Activated naive CD8-positive, alpha-beta T cell treated with anti-CD3 and anti-CD28 coated beads, Interleukin-2, amount 10 ng/mL, durations not matched to agents 7 days and 5 days (primary cell): ENCODE measurements around the gene TRAPPC2L. TPM values are rescaled to one million over a fixed set of nuclear protein-coding genes. Genes with fewer than 3 reads are reported as not detected.

Experiments used
- ATAC-seq: fragments of 150-1000 bp; cut with Tn5 transposase; one replicate; pipeline ENCODE4 v1.10.0; 2021; ENCODE audit warnings: low read depth, moderate library complexity
- POLR2A ChIA-PET: fragments of 350-600 bp; sonication (Branson Sonifier 250); formaldehyde crosslinking; loops from one replicate; lab custom pipeline; 2021; ENCODE audit warnings: antibody characterized with exemption; lab: Charles Lee
- DNase-seq: peaks from one replicate; pipeline ENCODE4 v3.0.0; 2021
- H3K27ac Mint-ChIP-seq: one replicate; pipeline ENCODE4 v1.8.0; 2022; ENCODE audit warnings: mild to moderate bottlenecking, mixed read lengths
- H3K27me3 Mint-ChIP-seq: one replicate; pipeline ENCODE4 v1.8.0; 2022; ENCODE audit warnings: mild to moderate bottlenecking, moderate library complexity, mixed read lengths
- H3K36me3 Mint-ChIP-seq: one replicate; pipeline ENCODE4 v1.8.0; 2021; ENCODE audit warnings: mild to moderate bottlenecking, mixed read lengths
- H3K4me1 Mint-ChIP-seq: one replicate; pipeline ENCODE4 v1.8.0; 2021; ENCODE audit warnings: mixed read lengths
- H3K4me3 Mint-ChIP-seq: one replicate; pipeline ENCODE4 v1.8.0; 2022; ENCODE audit warnings: mild to moderate bottlenecking, moderate library complexity, mixed read lengths
- H3K9me3 Mint-ChIP-seq: one replicate; pipeline ENCODE4 v1.8.0; 2021; ENCODE audit warnings: mixed read lengths
- total RNA-seq, 2 experiments: library from RNA; stranded (reverse); gene quantifications; one replicate each; pipeline ENCODE4 v1.2.3, GENCODE V29; 2021

The TRAPPC2L gene
- total RNA-seq, 2 experiments from 2014 or later, result 47.4 to 50.9 TPM

DNA sequence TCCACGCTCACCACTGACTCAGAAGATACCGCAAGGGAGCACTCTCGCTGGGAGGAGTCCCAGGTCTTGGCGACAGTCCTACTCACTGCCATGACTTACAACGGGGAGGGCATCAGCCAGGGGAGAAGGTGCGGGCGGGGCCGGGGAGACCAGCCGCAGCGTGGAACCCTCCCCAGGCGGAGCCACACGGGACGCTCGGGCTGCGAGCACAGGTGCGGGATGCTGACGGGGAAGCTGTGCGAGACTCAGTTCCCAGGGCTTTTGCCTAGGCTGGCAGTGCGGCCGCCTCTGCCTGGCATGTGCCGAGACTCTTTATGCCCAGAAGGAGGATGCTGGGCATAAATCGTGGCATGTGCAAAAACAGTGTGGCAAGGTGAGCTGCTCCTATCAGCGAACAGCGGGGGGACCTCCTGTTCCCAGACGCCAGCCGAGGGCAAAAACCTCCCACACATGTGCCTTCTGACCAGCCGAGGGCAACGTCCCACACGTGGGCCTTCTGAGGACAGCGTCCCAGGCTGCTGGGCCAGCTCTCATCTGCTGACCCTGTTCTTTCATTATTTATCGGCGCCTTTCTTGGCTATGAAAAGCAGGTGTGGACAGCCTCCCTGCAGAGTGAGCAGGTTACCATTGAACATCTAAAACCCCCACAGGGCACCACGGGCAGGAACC is 6.3 kb upstream of the TRAPPC2L start:
- POLR2A ChIA-PET, result no interaction called here
- H3K4me3 Mint-ChIP-seq, result no peak overlapping the region
- H3K27me3 Mint-ChIP-seq, result no peaks in the 10 kb centered on the region
- H3K27ac Mint-ChIP-seq, result no peak overlapping the region
- H3K4me1 Mint-ChIP-seq, result peaks cover 12% of the 10 kb centered on the region
- no peaks in the 10 kb centered on the region for H3K9me3 Mint-ChIP-seq
- peaks cover 2% of the 10 kb centered on the region for H3K36me3 Mint-ChIP-seq
- ATAC-seq (no peak), DNase-seq (no peak)

DNA sequence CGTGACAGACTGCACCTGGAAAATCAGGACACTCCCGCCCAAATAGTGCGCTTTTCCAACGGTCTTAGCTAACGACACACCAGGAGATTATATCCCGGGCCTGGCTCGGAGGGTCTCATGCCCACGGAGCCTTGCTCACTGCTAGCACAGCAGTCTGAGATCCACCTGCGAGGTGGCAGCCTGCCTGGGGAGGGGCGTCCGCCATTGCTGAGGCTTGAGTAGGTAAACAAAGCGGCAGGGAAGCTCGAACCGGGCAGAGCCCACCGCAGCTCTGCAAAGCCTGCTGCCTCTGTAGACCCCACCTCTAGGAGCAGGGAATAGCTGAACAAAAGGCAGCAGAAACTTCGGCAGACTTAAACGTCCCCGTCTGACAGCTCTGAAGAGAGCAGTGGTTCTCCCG is 5.3 kb upstream of the TRAPPC2L start:
- Mint-ChIP-seq H3K9me3 (no peaks in the 10 kb centered on the region), H3K36me3 (peaks cover 2% of the 10 kb centered on the region), H3K27ac (no peak overlapping the region), H3K4me1 (peaks cover 13% of the 10 kb centered on the region), H3K27me3 (no peaks in the 10 kb centered on the region), H3K4me3 (no peak overlapping the region)
- POLR2A ChIA-PET, result no interaction called here
- no peak for DNase-seq
- no peak for ATAC-seq

DNA sequence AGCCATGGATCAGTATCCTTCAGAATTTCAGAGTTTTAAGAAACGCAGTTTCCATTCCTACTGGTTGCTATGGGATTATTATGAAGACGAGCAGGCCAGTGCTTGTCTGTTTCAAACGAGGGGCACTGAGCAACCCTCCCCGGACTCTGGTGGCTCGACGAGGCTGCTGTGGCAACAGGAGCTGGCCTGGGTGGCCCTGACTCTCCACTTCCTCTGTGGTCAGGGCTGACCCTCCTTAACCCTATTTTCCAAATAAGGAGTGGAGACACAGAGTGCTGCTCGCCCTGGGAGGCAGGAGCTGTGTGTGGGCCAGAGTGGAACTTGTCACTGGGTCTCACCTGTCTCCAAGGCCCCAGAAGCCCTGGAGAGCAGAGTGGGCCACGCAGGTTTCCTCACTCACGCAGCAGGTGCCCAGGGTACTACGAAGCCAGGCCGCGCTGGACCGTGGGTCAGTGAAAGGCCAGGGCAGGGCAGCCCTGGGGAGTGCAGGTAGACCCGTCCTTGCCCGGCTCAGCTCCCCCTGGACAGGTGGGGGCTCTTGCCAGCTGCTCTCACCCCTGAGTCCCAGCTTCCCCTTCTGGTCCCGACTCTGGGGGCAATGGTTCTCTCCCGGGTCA is 3.5 kb upstream of the TRAPPC2L start:
- ATAC-seq (no peak), DNase-seq (no peak)
- peaks cover 2% of the 10 kb centered on the region for H3K36me3 Mint-ChIP-seq
- H3K27ac Mint-ChIP-seq, result no peak overlapping the region
- H3K4me3 Mint-ChIP-seq, result no peak overlapping the region
- POLR2A ChIA-PET, result interaction anchor here (0.7 kb wide), 1 partner anchor 511 kb away, joined by 4 read pairs; no protein-coding TSS in a partner anchor
- H3K27me3 Mint-ChIP-seq, result no peaks in the 10 kb centered on the region
- H3K9me3 Mint-ChIP-seq, result no peaks in the 10 kb centered on the region
- peaks cover 19% of the 10 kb centered on the region for H3K4me1 Mint-ChIP-seq

DNA sequence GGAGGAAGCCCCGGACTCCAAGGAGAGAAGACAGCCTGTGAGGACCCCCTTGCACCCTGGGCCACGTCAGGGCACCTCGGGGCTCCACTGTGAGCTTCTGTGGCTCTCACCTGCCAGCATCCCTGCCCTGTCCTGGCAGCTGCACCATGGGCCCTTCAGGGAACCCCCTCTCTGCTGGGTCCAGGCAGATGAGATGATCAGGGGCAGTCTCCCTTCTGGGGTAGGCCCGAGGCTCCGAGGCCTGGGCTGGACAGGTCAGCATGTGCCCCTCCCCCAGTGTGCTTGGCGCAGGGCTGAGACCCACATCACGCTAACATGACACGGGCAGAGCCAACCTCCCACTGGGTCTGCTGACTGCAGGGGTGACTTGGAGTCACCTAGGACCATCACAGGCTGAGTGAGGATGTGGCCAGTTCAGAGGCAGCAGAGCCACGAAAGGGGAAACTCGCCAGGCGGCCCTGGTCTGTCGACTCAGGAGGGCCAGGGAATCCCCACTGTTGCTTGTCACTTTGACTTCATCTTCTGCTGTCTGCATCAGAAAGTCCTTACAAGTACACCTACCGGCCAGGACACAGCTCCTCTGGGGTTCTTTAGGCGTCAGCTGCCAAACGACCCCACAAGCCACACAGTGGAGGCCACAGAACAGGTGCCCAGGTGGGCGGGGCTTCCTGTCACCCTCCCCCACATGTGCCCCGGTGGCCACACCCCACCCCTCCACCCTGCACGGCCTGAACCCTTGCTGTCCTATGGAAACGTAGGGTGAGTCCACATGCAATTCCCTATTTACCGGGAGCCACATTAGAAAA is 2.4 kb upstream of the TRAPPC2L start:
- POLR2A ChIA-PET, result interaction anchor here (0.5 kb wide), 1 partner anchor 385 kb away, joined by 3 read pairs; no protein-coding TSS in a partner anchor
- no peaks in the 10 kb centered on the region for H3K27me3 Mint-ChIP-seq
- peaks cover 2% of the 10 kb centered on the region for H3K36me3 Mint-ChIP-seq
- peak overlapping the region; percentile 35 for H3K4me3 Mint-ChIP-seq
- no peak overlapping the region for H3K27ac Mint-ChIP-seq
- peaks cover 21% of the 10 kb centered on the region for H3K4me1 Mint-ChIP-seq
- no peaks in the 10 kb centered on the region for H3K9me3 Mint-ChIP-seq
- peak; percentile 5 for ATAC-seq
- peak; percentile 50 for DNase-seq

DNA sequence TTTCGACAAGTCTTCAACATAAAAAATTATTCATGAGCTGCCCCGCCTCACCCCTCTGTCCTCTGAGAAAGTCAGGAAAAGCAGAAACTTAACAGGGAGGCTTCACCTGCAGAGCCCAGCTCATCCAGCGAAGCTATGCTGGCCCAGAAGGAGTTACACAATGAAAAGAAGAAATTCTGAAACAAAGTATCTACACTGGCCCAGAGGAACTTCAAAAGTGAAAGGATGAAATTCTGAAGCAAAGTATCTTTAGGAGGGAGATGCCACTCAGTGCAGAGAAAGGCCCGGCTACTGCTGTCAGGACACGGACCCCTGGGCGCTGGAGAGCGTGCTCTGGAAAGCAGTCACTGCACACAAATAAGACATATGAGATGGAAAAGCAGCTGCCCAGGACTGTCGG is 1.8 kb upstream of the TRAPPC2L start:
- Mint-ChIP-seq H3K4me3 (peak overlapping the region; percentile 66), H3K4me1 (peaks cover 21% of the 10 kb centered on the region), H3K9me3 (no peaks in the 10 kb centered on the region), H3K27ac (peak overlapping the region; percentile 70), H3K27me3 (no peaks in the 10 kb centered on the region), H3K36me3 (peaks cover 2% of the 10 kb centered on the region)
- DNase-seq, result no peak
- POLR2A ChIA-PET, result interaction anchor here (0.5 kb wide), 1 partner anchor 384 kb away, joined by 3 read pairs; no protein-coding TSS in a partner anchor
- no peak for ATAC-seq

DNA sequence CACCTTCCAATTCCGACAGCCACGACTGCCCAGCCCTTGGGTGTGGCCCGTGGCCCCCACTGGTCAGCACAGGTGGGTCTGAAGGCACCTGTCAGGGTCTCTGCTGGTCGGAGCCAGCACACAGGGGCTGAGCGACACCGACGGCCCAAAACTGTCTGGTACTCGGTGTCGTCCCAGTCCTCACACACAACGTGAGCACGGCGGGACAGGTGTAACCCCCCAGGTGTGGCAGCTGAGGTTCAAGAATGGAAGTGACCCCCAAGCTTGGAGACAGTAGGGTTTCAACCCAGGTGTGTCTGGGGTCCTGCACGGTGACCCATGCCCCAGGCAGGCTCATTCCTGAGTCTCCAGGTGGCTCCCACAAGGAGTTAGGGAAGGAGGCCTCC is 1.2 kb upstream of the TRAPPC2L start:
- Mint-ChIP-seq H3K9me3 (no peaks in the 10 kb centered on the region), H3K27me3 (no peaks in the 10 kb centered on the region), H3K4me1 (peaks cover 21% of the 10 kb centered on the region), H3K4me3 (peak overlapping the region; percentile 70), H3K36me3 (peaks cover 2% of the 10 kb centered on the region), H3K27ac (peak overlapping the region; percentile 67)
- ATAC-seq, result no peak
- DNase-seq, result no peak
- POLR2A ChIA-PET, result no interaction called here

DNA sequence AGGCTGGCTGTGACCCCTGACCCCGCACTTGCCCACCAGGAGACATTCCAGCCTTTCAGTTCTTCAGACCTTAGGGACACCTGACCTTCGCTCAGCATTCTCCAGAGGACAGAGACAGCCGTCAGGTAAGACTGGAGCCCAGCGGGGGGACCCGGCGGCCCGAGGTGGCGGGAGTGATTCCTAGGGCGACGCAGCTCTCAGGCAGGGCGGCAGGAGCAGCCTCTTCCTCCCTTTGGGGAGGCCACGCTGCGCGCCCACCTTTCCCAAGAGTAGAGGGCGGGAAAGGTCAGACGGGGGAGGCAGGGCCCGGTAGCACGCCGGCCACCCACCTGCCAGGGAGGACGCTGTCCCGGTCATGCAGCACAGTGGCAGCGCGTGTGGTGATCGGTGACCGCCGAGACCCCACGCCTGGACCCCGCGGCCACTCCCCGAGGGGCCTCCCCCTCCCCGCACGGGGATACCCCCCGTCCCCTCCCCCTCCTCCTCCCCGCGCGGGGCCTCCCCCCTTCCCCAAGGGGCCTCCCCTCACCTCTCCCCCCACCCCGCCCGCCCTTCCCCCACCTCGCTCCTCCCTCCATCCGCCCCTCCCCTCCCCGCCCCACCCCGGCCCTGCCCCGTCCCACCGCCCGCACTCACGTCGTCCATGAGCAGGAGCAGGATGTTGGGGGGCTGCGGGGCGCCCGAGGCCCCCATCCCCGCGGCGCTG is 652 bp upstream of the TRAPPC2L start:
- POLR2A ChIA-PET, result interaction anchor here (0.9 to 2.3 kb wide), 6 partner anchors 43 to 362 kb away, joined by 3 to 12 read pairs (median 5); partner anchors contain the start of genes APRT, CDH15 and ZNF778
- Mint-ChIP-seq H3K36me3 (peaks cover 2% of the 10 kb centered on the region), H3K4me1 (peaks cover 21% of the 10 kb centered on the region), H3K4me3 (peak overlapping the region; percentile 95), H3K9me3 (no peaks in the 10 kb centered on the region), H3K27me3 (no peaks in the 10 kb centered on the region), H3K27ac (peak overlapping the region; percentile 93)
- ATAC-seq, result peak; percentile 50
- peak; percentile 47 for DNase-seq

DNA sequence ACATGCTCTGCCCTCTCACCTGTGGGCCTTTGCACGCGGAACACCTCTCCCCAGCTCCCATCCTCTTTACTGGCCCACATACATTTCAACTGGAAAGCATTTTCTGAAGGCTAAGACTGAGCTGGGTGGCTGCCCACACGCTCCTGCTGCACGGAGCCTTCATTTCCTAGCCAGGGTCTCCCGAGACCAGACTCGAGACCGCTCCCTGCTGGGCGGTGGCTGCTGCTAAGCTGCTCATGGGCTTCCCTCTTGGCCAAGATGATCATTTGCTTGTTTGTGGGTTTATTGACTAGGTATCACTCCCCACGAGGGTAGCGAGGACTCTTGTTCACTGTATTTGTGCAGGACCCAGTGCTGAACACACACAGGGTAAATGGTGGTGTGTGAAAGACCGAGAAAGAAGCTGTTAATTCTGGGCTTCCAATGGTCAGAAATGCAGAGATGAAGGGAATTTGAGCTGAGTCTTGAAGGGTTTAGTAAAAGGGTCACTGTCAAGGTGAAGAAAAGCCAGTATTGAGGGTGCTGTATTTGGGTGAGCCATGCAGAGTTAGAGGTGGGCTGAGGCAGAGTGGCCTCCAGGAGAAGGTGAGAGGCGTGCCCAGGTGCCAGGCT is 907 bp downstream of the TRAPPC2L start:
- H3K4me1 Mint-ChIP-seq, result peaks cover 21% of the 10 kb centered on the region
- ATAC-seq (peak; percentile 70), DNase-seq (peak; percentile 80)
- peak overlapping the region; percentile 93 for H3K27ac Mint-ChIP-seq
- peak overlapping the region; percentile 95 for H3K4me3 Mint-ChIP-seq
- no peaks in the 10 kb centered on the region for H3K27me3 Mint-ChIP-seq
- H3K36me3 Mint-ChIP-seq, result peaks cover 2% of the 10 kb centered on the region
- POLR2A ChIA-PET, result interaction anchor here (0.5 to 2.3 kb wide), 16 partner anchors 37 to 1090 kb away, joined by 3 to 15 read pairs (median 4); partner anchors contain the start of genes ACSF3 and APRT
- no peaks in the 10 kb centered on the region for H3K9me3 Mint-ChIP-seq

DNA sequence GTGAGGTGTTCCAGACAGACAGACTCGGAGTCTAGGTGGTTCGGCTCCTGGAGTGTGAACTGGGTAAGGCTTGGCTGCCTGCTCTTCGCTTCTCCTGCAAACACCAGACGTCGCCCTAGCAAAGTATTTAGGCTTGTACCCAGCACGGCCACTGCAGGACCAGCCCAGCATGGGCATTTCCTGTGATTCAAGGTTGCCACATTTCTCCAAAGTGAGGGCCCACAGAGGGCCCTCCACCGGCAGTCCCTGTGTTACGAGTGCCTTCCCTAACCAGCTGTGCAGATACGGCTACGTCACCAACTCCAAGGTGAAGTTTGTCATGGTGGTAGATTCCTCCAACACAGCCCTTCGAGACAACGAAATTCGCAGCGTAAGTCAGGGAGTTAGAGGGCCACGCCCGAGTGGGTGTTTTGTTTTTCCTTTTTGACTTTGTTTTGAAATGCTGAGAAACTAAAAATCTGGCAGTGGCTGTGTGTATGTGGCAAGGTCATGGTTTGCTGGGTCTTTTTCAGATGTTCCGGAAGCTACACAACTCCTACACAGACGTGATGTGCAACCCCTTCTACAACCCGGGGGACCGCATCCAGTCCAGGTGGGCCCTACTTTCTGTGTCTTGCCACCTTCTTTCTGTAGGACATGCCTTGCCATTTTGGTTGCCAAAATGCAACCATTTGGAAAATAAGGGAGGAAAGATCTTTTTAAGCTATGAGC is 2.6 kb downstream of the TRAPPC2L start:
- no peak overlapping the region for H3K4me3 Mint-ChIP-seq
- peaks cover 19% of the 10 kb centered on the region for H3K4me1 Mint-ChIP-seq
- H3K36me3 Mint-ChIP-seq, result peaks cover 2% of the 10 kb centered on the region
- no peak overlapping the region for H3K27ac Mint-ChIP-seq
- POLR2A ChIA-PET, result no interaction called here
- DNase-seq (no peak), ATAC-seq (no peak)
- H3K9me3 Mint-ChIP-seq, result no peaks in the 10 kb centered on the region
- no peaks in the 10 kb centered on the region for H3K27me3 Mint-ChIP-seq

DNA sequence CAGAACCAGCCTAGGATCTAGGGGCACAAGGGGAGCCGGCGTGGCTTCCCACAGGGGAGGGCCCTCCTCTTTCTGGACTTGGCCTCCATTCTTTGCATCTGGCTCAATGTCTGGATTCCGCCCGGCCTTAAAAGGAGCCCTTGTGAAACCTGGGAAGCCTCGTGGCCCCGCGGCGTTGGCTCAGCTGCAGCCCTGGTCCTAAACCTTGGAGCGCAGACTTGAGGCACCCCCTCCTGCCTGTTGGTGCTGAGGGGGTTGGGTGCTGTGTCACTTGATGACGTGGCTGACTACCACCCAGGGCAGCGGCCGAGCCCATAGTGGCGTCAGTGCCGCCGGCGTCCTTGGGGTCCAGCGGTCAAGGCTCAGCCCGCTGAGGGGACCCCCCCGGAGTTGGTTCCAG is 4.4 kb downstream of the TRAPPC2L start:
- H3K27ac Mint-ChIP-seq, result no peak overlapping the region
- no peaks in the 10 kb centered on the region for H3K27me3 Mint-ChIP-seq
- ATAC-seq (no peak), DNase-seq (no peak)
- H3K9me3 Mint-ChIP-seq, result no peaks in the 10 kb centered on the region
- no peaks in the 10 kb centered on the region for H3K36me3 Mint-ChIP-seq
- POLR2A ChIA-PET, result no interaction called here
- H3K4me1 Mint-ChIP-seq, result peaks cover 8% of the 10 kb centered on the region
- H3K4me3 Mint-ChIP-seq, result no peak overlapping the region

DNA sequence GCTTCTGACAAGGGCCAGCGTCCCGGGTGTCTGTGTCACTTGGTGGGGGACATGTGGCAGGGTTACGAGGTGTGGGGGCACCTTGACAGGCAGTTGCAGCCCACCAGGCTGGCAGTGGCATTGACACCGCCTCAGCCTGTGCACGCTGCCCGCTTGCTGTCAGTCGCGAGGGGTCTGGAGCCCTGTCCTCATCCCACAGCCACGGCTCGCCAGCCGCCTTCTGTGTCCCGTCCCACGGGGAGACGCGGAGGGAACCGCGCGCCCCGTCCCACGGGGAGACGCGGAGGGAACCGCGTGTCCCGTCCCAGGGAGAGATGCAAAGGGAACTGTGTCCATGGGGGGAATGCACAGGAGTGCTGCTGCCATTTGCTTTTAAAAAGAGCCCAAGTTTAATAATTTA is 6.0 kb downstream of the TRAPPC2L start:
- no peak for ATAC-seq
- H3K4me3 Mint-ChIP-seq, result no peak overlapping the region

DNA sequence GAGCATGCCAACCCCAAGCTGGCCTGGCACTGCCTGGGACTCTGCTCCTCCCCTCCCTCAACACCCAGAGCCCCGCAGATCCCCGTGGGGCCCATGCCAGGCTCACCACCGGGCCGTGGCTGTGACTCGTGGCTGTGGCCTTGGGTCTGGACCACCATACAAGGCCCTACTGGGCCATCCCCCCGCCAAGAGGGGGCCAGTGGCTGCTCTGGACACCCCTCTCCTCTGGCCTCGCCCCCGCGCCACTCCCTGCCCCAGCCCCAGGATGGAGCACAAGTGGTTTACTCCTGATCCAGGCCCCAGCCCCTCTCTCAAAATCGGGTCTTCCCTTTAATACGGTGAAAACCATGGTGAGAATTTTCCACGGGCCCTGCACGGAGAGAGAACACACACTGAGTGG is 6.5 kb downstream of the TRAPPC2L start:
- Mint-ChIP-seq H3K27ac (no peak overlapping the region), H3K9me3 (no peaks in the 10 kb centered on the region), H3K36me3 (no peaks in the 10 kb centered on the region), H3K4me3 (no peak overlapping the region), H3K4me1 (peaks cover 2% of the 10 kb centered on the region), H3K27me3 (no peaks in the 10 kb centered on the region)
- DNase-seq (no peak), ATAC-seq (no peak)
- POLR2A ChIA-PET, result interaction anchor here (0.8 kb wide), 1 partner anchor 52 kb away, joined by 3 read pairs; the partner anchor contains the start of gene APRT

More for the DNA sequence above, 6.0 kb downstream of the TRAPPC2L start:
- H3K27me3 Mint-ChIP-seq, result no peaks in the 10 kb centered on the region
- H3K27ac Mint-ChIP-seq, result no peak overlapping the region
- peaks cover 4% of the 10 kb centered on the region for H3K4me1 Mint-ChIP-seq
- H3K9me3 Mint-ChIP-seq, result no peaks in the 10 kb centered on the region
- DNase-seq, result no peak
- no peaks in the 10 kb centered on the region for H3K36me3 Mint-ChIP-seq
- POLR2A ChIA-PET, result no interaction called here
